Measurements from ENCODE around the gene NDUFS2. TPM values are rescaled to one million over a fixed set of nuclear protein-coding genes. Genes with fewer than 3 reads are reported as not detected.

NDUFS2 gene
- total RNA-seq, 1 experiment from 2014 or later, result 123 TPM

DNA sequence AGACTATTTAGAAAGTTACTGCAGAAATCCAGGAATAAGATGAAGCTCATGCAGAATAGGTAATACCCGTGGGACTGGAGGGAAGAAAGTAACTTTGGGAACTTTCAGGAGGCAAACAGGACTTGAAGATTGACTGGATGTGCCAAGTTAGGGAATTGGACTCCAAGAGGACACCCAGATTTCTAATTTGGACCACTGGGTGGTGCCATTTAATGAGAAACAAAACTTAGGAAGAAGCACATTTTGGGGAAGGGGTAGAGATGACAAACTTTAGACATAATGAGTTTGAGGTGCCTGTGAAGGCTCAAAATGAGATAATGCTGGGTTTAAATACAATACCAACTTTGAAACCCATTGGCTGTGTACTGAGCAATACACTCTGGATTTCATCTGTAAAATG is 21.5 kb upstream of the NDUFS2 start:
- Histone ChIP-seq H3K36me3 (ENCODE audit: insufficient read depth, low read length, poor library complexity, severe bottlenecking) (no peaks in the 10 kb centered on the region), H3K27ac (ENCODE audit: low read depth, low read length, poor library complexity, severe bottlenecking) (no peak overlapping the region), H3K4me1 (ENCODE audit: insufficient read depth, low read length, poor library complexity, severe bottlenecking) (peaks cover 20% of the 10 kb centered on the region), H3K4me3 (ENCODE audit: low read depth, low read length, poor library complexity, severe bottlenecking) (no peak overlapping the region), H3K27me3 (replicated peaks; ENCODE audit: insufficient read depth, low read depth, low read length, poor library complexity) (no peaks in the 10 kb centered on the region), H3K9me3 (ENCODE audit: low read depth, low read length, poor library complexity, severe bottlenecking) (no peaks in the 10 kb centered on the region)
- peak; percentile 71 for DNase-seq (ENCODE audit: low spot score)
- POLR2A ChIA-PET (ENCODE audit: low non-redundant PET), result no interaction called here
- intact Hi-C loops (cut with micrococcal nuclease; ENCODE audit: unreplicated experiment), result loop anchor here (5.0 kb wide), 1 partner anchor 202 kb away; no protein-coding TSS in a partner anchor
- TF ChIP-seq EZH2 (IDR thresholded peaks at IDR 0.05; ENCODE audit: borderline replicate concordance, low read depth, low read length, poor library complexity, severe bottlenecking) (no peak), CTCF (conservative IDR thresholded peaks at IDR 0.05; ENCODE audit: low read depth, low read length) (peak; percentile 65)
- BruUV-seq (replicated peaks), result no TSS peak
- CTCF ChIA-PET, result no interaction called here

GRCh38 chr1:161182214-161182613 is 20.0 kb upstream of the NDUFS2 start:
- Histone ChIP-seq H3K27me3 (replicated peaks; ENCODE audit: insufficient read depth, low read depth, low read length, poor library complexity) (no peaks in the 10 kb centered on the region), H3K4me1 (ENCODE audit: insufficient read depth, low read length, poor library complexity, severe bottlenecking) (peaks cover 20% of the 10 kb centered on the region), H3K9me3 (ENCODE audit: low read depth, low read length, poor library complexity, severe bottlenecking) (no peaks in the 10 kb centered on the region), H3K4me3 (ENCODE audit: low read depth, low read length, poor library complexity, severe bottlenecking) (no peak overlapping the region), H3K36me3 (ENCODE audit: insufficient read depth, low read length, poor library complexity, severe bottlenecking) (no peaks in the 10 kb centered on the region), H3K27ac (ENCODE audit: low read depth, low read length, poor library complexity, severe bottlenecking) (no peak overlapping the region)
- POLR2A ChIA-PET (ENCODE audit: low non-redundant PET), result no interaction called here
- TF ChIP-seq CTCF (conservative IDR thresholded peaks at IDR 0.05; ENCODE audit: low read depth, low read length), result no peak
- no peak for DNase-seq (ENCODE audit: low spot score)
- CTCF ChIA-PET, result interaction anchor here (0.6 to 1.2 kb wide), 2 partner anchors 43 to 200 kb away, joined by 3 to 7 read pairs; partner anchors contain the start of gene TOMM40L
- BruUV-seq (replicated peaks), result no TSS peak
- intact Hi-C loops (cut with micrococcal nuclease; ENCODE audit: unreplicated experiment), result loop anchor here (5.0 kb wide), 1 partner anchor 200 kb away; no protein-coding TSS in a partner anchor

- peak; percentile 85 for DNase-seq (ENCODE audit: low spot score)
- CTCF ChIA-PET, result no interaction called here
- Histone ChIP-seq H3K4me3 (ENCODE audit: low read depth, low read length, poor library complexity, severe bottlenecking) (no peak overlapping the region), H3K36me3 (ENCODE audit: insufficient read depth, low read length, poor library complexity, severe bottlenecking) (no peaks in the 10 kb centered on the region), H3K4me1 (ENCODE audit: insufficient read depth, low read length, poor library complexity, severe bottlenecking) (peaks cover 13% of the 10 kb centered on the region), H3K27me3 (replicated peaks; ENCODE audit: insufficient read depth, low read depth, low read length, poor library complexity) (no peaks in the 10 kb centered on the region), H3K9me3 (ENCODE audit: low read depth, low read length, poor library complexity, severe bottlenecking) (no peaks in the 10 kb centered on the region), H3K27ac (ENCODE audit: low read depth, low read length, poor library complexity, severe bottlenecking) (peak overlapping the region; percentile 45)
- POLR2A ChIA-PET (ENCODE audit: low non-redundant PET), result no interaction called here
- no peak for TF ChIP-seq CTCF (conservative IDR thresholded peaks at IDR 0.05; ENCODE audit: low read depth, low read length)
- TF ChIP-seq EZH2 (IDR thresholded peaks at IDR 0.05; ENCODE audit: borderline replicate concordance, low read depth, low read length, poor library complexity, severe bottlenecking), result no peak
- intact Hi-C loops (cut with micrococcal nuclease; ENCODE audit: unreplicated experiment), result no loop called here
- no TSS peak for BruUV-seq (replicated peaks)
These were observed 16.9 kb upstream of the NDUFS2 start for GRCh38 chr1:161185282-161185682.

Data from A673 (cell line).